ENCODE results near the gene MAFG. TPM values are rescaled to one million over a fixed set of nuclear protein-coding genes. Genes with fewer than 3 reads are reported as not detected.

Gene MAFG
- total RNA-seq, 4 donors from 2014 or later, result 37.1 to 65.5 (median 51.9) TPM

- H3K27ac ChIP-seq, result peak within 1 kb of the TSS; percentile 90 to 98 (median 93)
- no peaks in the 10 kb centered on the region for H3K27me3 ChIP-seq
- in situ Hi-C loops (cut with MboI; ENCODE audit: low sequenced_read_pairs in 4 of 4), result no loop called here
- peaks cover 55 to 56% of the 10 kb centered on the region in 2 donors for H3K4me1 ChIP-seq
- intact Hi-C loops (cut with DNase I; ENCODE audit: low total_unique reads), result no loop called here
- H3K4me3 ChIP-seq, result peak within 1 kb of the TSS; percentile 61 to 82 (median 66)
- TF ChIP-seq CTCF (IDR thresholded peaks at IDR 0.05 in 4 of 5, conservative IDR thresholded peaks at IDR 0.05 in 1 of 5) (peak in 1 of 5 experiments; percentile 14), POLR2A (IDR thresholded peaks at IDR 0.05) (peak; percentile 45 to 69)
- peak; percentile 75 to 77 for ATAC-seq
- peak; percentile 44 to 66 for DNase-seq
- H3K36me3 ChIP-seq, result peaks cover 0 to 40% of the 10 kb centered on the region in 2 donors
- no peaks in the 10 kb centered on the region for H3K9me3 ChIP-seq
Measured at GRCh38 chr17:81917565-81918332, 9.8 kb downstream of the MAFG start, which contains the start of gene SIRT7. Gene SIRT7 (minus strand): TSS chr17:81918176. CDS start chr17:81918131, 45 bp downstream.

- intact Hi-C loops (cut with DNase I; ENCODE audit: low total_unique reads), result no loop called here
Measured at GRCh38 chr17:81916234-81917001, 11.1 kb downstream of the MAFG start.

GRCh38 chr17:81915331-81915730 is 12.2 kb downstream of the MAFG start:
- no peak overlapping the region for H3K27ac ChIP-seq
- TF ChIP-seq POLR2A (IDR thresholded peaks at IDR 0.05) (no peak), CTCF (IDR thresholded peaks at IDR 0.05 in 4 of 5, conservative IDR thresholded peaks at IDR 0.05 in 1 of 5) (no peak)
- intact Hi-C loops (cut with DNase I; ENCODE audit: low total_unique reads), result no loop called here
- H3K4me1 ChIP-seq, result peaks cover 34 to 42% of the 10 kb centered on the region in 2 donors
- in situ Hi-C loops (cut with MboI; ENCODE audit: low sequenced_read_pairs in 4 of 4), result no loop called here
- H3K4me3 ChIP-seq, result no peak overlapping the region
- ATAC-seq (no peak), DNase-seq (no peak)
- H3K9me3 ChIP-seq, result no peaks in the 10 kb centered on the region
- peaks cover 0 to 39% of the 10 kb centered on the region in 2 donors for H3K36me3 ChIP-seq
- no peaks in the 10 kb centered on the region for H3K27me3 ChIP-seq

More at GRCh38 chr17:81916234-81917001, 11.1 kb downstream of the MAFG start:
- peaks cover 42 to 48% of the 10 kb centered on the region in 2 donors for H3K4me1 ChIP-seq
- no peak for ATAC-seq
- in situ Hi-C loops (cut with MboI; ENCODE audit: low sequenced_read_pairs in 4 of 4), result no loop called here
- peak overlapping the region in 2 of 4 donors; percentile 63 to 68 for H3K4me3 ChIP-seq
- TF ChIP-seq POLR2A (IDR thresholded peaks at IDR 0.05), result no peak
- no peak for TF ChIP-seq CTCF (IDR thresholded peaks at IDR 0.05 in 4 of 5, conservative IDR thresholded peaks at IDR 0.05 in 1 of 5)
- H3K27ac ChIP-seq, result no peak overlapping the region
- DNase-seq, result no peak
- no peaks in the 10 kb centered on the region for H3K27me3 ChIP-seq
- no peaks in the 10 kb centered on the region for H3K9me3 ChIP-seq
- peaks cover 0 to 39% of the 10 kb centered on the region in 2 donors for H3K36me3 ChIP-seq

- H3K36me3 ChIP-seq, result peaks cover 0 to 38% of the 10 kb centered on the region in 2 donors
- ATAC-seq (no peak), DNase-seq (no peak)
- H3K4me1 ChIP-seq, result peaks cover 31 to 37% of the 10 kb centered on the region in 2 donors
- intact Hi-C loops (cut with DNase I; ENCODE audit: low total_unique reads) (loop anchor here (5.0 kb wide), 1 partner anchor 82 kb away; the partner anchor contains the start of gene MCRIP1), in situ Hi-C loops (cut with MboI; ENCODE audit: low sequenced_read_pairs in 4 of 4) (no loop called here)
- H3K4me3 ChIP-seq, result no peak overlapping the region
- no peaks in the 10 kb centered on the region for H3K9me3 ChIP-seq
- H3K27me3 ChIP-seq, result no peaks in the 10 kb centered on the region
- TF ChIP-seq CTCF (IDR thresholded peaks at IDR 0.05 in 4 of 5, conservative IDR thresholded peaks at IDR 0.05 in 1 of 5), result no peak
- TF ChIP-seq POLR2A (IDR thresholded peaks at IDR 0.05), result no peak
- no peak overlapping the region for H3K27ac ChIP-seq
Measured at GRCh38 chr17:81914103-81914850, 13.3 kb downstream of the MAFG start.

Data from gastrocnemius medialis (tissue), 4 donors.